ENCODE measurements around the gene PJA2.

The PJA2 gene

DNA sequence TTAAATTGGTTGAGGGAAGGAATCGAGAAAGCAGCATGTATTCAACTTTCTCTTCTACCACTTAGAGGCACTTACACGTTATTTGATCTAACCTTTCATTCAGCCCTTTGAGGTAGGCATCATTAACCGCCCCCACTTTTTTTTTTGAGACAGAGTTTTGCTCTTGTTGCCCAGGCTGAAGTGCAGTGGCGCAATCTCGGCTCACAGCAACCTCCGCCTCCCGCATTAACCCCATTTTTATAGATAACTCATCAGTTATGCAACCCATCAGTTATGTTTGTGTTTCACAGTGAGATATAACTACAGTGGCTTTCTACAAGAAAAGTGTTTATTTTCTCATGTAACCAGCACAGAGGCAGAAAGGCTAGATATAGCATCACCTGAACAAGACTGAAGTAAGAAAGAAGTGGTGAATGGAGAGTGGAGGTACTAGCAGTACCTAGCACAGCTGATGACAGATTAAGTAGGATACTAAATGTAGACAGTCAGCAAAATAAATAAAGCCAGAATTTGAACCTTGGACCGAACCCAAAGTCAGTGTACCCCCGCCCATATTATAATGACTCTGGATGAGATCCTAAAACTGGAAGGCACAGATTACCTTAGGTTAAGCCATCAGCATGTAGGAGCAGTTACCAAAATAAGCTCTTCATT, 91.2 kb downstream of the PJA2 start:
- TF ChIP-seq SUZ12 (IDR thresholded peaks at IDR 0.05): no peak
- TF ChIP-seq ELF4 (IDR thresholded peaks at IDR 0.05): no peak
- TF ChIP-seq FOXK2 (IDR thresholded peaks at IDR 0.05): no peak
- no peak for TF ChIP-seq LEF1 (IDR thresholded peaks at IDR 0.05; ENCODE audit: borderline replicate concordance)
- TF ChIP-seq FOXA1 (IDR thresholded peaks at IDR 0.05): no peak
- TF ChIP-seq TARDBP (IDR thresholded peaks at IDR 0.05): no peak
- no peak for TF ChIP-seq CTBP1 (IDR thresholded peaks at IDR 0.05; ENCODE audit: borderline replicate concordance)
- no peak for TF ChIP-seq HDGF (IDR thresholded peaks at IDR 0.05; ENCODE audit: borderline replicate concordance)
- TF ChIP-seq BHLHE40 (IDR thresholded peaks at IDR 0.05; ENCODE audit: borderline replicate concordance): no peak
- TF ChIP-seq L3MBTL2 (conservative IDR thresholded peaks at IDR 0.05): no peak
- CTCF ChIA-PET: no interaction called here
- DNase-seq (ENCODE audit: extremely low spot score): no peak
- POLR2A ChIA-PET: no interaction called here

DNA sequence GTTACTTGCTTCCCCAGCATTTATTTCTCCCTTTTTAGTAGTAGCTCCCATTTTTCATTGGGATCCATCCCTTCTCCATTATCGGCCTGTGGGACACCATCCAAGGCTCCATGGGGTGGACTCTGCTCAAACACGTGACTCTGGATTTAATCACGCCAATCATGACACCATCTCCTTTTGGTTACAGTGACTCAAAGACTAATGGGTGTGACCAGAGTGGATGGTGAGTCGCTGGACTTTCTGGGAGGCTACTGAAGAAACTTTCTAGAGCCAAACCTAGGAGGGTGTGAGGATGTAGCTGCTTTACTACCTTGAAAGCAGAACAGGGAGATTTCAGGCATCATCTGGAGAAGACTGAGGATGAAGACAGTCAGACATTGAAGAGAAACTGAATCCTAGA, 93.1 kb downstream of the PJA2 start:
- CTCF ChIA-PET: no interaction called here
- TF ChIP-seq LEF1 (IDR thresholded peaks at IDR 0.05; ENCODE audit: borderline replicate concordance) (no peak), SP1 (IDR thresholded peaks at IDR 0.05) (no peak), CTBP1 (IDR thresholded peaks at IDR 0.05; ENCODE audit: borderline replicate concordance) (no peak), ELF4 (IDR thresholded peaks at IDR 0.05) (no peak), FOXK2 (IDR thresholded peaks at IDR 0.05) (no peak), L3MBTL2 (conservative IDR thresholded peaks at IDR 0.05) (no peak), FOXA1 (IDR thresholded peaks at IDR 0.05) (no peak), TARDBP (IDR thresholded peaks at IDR 0.05) (no peak), NFRKB (IDR thresholded peaks at IDR 0.05) (no peak), FOXM1 (IDR thresholded peaks at IDR 0.05; ENCODE audit: borderline replicate concordance) (no peak), BHLHE40 (IDR thresholded peaks at IDR 0.05; ENCODE audit: borderline replicate concordance) (no peak)
- TF ChIP-seq, protein P1, sequence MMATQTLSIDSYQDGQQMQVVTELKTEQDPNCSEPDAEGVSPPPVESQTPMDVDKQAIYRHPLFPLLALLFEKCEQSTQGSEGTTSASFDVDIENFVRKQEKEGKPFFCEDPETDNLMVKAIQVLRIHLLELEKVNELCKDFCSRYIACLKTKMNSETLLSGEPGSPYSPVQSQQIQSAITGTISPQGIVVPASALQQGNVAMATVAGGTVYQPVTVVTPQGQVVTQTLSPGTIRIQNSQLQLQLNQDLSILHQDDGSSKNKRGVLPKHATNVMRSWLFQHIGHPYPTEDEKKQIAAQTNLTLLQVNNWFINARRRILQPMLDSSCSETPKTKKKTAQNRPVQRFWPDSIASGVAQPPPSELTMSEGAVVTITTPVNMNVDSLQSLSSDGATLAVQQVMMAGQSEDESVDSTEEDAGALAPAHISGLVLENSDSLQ (IDR thresholded peaks at IDR 0.05): no peak
- POLR2A ChIA-PET: no interaction called here
- no peak for DNase-seq (ENCODE audit: extremely low spot score)

DNA sequence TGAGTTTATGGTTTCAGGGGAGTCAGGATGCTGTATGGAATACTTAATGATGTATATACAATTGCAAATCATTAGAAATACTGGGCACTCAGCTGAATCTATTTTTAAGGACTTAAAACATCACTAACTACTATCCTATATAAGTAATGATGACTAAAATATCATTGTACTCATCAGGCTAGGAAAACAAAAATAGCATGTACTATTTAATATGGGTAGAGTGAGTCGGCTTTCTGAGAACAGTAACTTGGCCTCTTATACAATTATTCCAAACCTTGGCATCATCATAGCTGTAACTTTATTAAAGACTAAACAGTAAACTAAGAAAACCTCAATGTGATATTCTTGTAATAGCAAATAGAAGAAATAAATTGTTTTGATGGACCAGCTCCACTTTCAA, 94.5 kb downstream of the PJA2 start:
- CTCF ChIA-PET: no interaction called here
- POLR2A ChIA-PET: no interaction called here
- TF ChIP-seq NFRKB (IDR thresholded peaks at IDR 0.05): no peak
- TF ChIP-seq ARNT (IDR thresholded peaks at IDR 0.05): no peak
- TF ChIP-seq FOXM1 (IDR thresholded peaks at IDR 0.05; ENCODE audit: borderline replicate concordance): no peak
- TF ChIP-seq FOXK2 (IDR thresholded peaks at IDR 0.05): no peak
- TF ChIP-seq TARDBP (IDR thresholded peaks at IDR 0.05): no peak
- TF ChIP-seq FOXA1 (IDR thresholded peaks at IDR 0.05): no peak
- no peak for TF ChIP-seq ELF4 (IDR thresholded peaks at IDR 0.05)
- no peak for TF ChIP-seq HDGF (IDR thresholded peaks at IDR 0.05; ENCODE audit: borderline replicate concordance)
- no peak for TF ChIP-seq SUZ12 (IDR thresholded peaks at IDR 0.05)
- no peak for TF ChIP-seq LEF1 (IDR thresholded peaks at IDR 0.05; ENCODE audit: borderline replicate concordance)
- no peak for TF ChIP-seq L3MBTL2 (conservative IDR thresholded peaks at IDR 0.05)
- TF ChIP-seq ZNF384 (IDR thresholded peaks at IDR 0.05): no peak
- TF ChIP-seq BHLHE40 (IDR thresholded peaks at IDR 0.05; ENCODE audit: borderline replicate concordance): no peak
- no peak for TF ChIP-seq SP1 (IDR thresholded peaks at IDR 0.05)
- TF ChIP-seq CTBP1 (IDR thresholded peaks at IDR 0.05; ENCODE audit: borderline replicate concordance): no peak
- TF ChIP-seq, protein P1 (IDR thresholded peaks at IDR 0.05): no peak
- no peak for DNase-seq (ENCODE audit: extremely low spot score)

DNA sequence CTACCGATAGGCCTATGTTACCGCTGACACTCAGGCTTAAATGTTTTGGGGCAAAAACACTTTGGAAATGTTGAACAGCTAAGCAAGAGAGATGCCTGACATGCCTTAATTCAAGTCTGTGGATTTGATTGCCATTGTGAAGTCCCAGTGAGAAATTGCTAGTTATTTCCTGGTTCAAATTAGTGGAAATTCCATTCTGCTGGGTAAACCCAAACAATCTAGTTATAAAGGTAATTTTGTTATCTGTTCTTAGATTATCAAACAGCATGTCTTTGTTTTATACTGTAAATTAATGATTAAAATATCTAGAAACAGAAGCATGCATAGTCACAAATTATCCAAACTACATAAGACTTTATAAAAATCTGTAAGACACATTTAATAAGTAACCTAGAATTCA, 96.6 kb downstream of the PJA2 start:
- ChIA-PET POLR2A (no interaction called here), CTCF (no interaction called here)
- TF ChIP-seq BHLHE40 (IDR thresholded peaks at IDR 0.05; ENCODE audit: borderline replicate concordance): no peak
- no peak for TF ChIP-seq ARNT (IDR thresholded peaks at IDR 0.05)
- TF ChIP-seq FOXA1 (IDR thresholded peaks at IDR 0.05): no peak
- no peak for TF ChIP-seq FOXM1 (IDR thresholded peaks at IDR 0.05; ENCODE audit: borderline replicate concordance)
- no peak for TF ChIP-seq HDGF (IDR thresholded peaks at IDR 0.05; ENCODE audit: borderline replicate concordance)
- no peak for TF ChIP-seq FOXK2 (IDR thresholded peaks at IDR 0.05)
- TF ChIP-seq CTBP1 (IDR thresholded peaks at IDR 0.05; ENCODE audit: borderline replicate concordance): no peak
- DNase-seq (ENCODE audit: extremely low spot score): no peak

DNA sequence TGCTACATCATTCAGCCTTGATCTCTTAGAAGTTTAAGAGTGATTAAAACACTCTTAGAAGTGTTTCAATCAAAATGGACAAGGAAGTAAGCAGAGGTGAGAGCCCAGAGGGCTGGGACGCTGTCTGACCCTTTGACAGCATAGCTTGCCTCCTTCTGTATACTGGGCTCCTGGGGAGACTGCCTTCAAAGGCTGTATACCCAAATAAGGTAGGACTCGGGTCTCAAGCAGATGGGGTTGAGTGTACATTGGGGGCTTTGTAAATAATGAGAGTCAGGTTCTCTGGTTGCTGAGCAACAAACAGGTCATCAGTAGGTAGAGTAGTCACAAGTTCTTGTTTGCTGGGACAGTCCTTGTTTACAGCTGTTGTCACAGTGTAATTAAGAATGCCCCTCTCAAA, 97.1 kb downstream of the PJA2 start:
- no peak for TF ChIP-seq ARNT (IDR thresholded peaks at IDR 0.05)
- TF ChIP-seq HDGF (IDR thresholded peaks at IDR 0.05; ENCODE audit: borderline replicate concordance): no peak
- no peak for TF ChIP-seq SP1 (IDR thresholded peaks at IDR 0.05)
- no peak for TF ChIP-seq L3MBTL2 (conservative IDR thresholded peaks at IDR 0.05)
- no peak for TF ChIP-seq ZNF384 (IDR thresholded peaks at IDR 0.05)
- no peak for TF ChIP-seq TARDBP (IDR thresholded peaks at IDR 0.05)
- no peak for TF ChIP-seq SUZ12 (IDR thresholded peaks at IDR 0.05)
- no peak for TF ChIP-seq FOXM1 (IDR thresholded peaks at IDR 0.05; ENCODE audit: borderline replicate concordance)
- no peak for TF ChIP-seq CTBP1 (IDR thresholded peaks at IDR 0.05; ENCODE audit: borderline replicate concordance)
- TF ChIP-seq FOXK2 (IDR thresholded peaks at IDR 0.05): no peak
- TF ChIP-seq LEF1 (IDR thresholded peaks at IDR 0.05; ENCODE audit: borderline replicate concordance): no peak
- TF ChIP-seq FOXA1 (IDR thresholded peaks at IDR 0.05): no peak
- ChIA-PET POLR2A (no interaction called here), CTCF (no interaction called here)
- DNase-seq (ENCODE audit: extremely low spot score): no peak

DNA sequence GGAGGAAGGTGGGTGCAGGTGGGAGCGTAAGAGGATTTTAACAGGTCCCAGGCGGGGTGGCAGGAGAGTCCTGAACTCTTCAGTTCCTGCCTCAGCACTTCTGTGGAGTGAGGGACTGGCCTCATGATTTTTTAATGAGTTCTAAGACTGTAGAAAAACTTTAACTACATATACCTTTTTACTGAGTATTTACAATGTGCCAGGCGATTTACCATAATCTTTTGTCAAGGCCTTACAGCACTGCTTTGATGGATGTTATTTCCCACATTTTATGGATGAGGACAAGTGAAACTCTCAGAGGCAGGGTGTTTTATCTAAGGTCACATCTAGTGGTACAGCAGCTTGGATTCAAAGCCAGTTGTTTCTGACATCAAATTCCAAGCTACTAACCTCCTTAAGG, 99.5 kb downstream of the PJA2 start:
- CTCF ChIA-PET: interaction anchor here (0.6 kb wide), 1 partner anchor 742 kb away, joined by 3 read pairs; no protein-coding TSS in a partner anchor
- DNase-seq (ENCODE audit: extremely low spot score): no peak
- POLR2A ChIA-PET: no interaction called here
- TF ChIP-seq CTBP1 (IDR thresholded peaks at IDR 0.05; ENCODE audit: borderline replicate concordance): no peak

Measured in HEK293T (cell line).